Epithelial cell of proximal tubule (primary cell): ENCODE results near the gene PIP5KL1. TPM values are rescaled to one million over a fixed set of nuclear protein-coding genes. Genes with fewer than 3 reads are reported as not detected.
A peak's percentile ranks its signal among the peaks of the same experiment; 100 is the strongest.

Source experiments
- DNase-seq: peaks from one replicate; pipeline ENCODE4 v3.0.0-alpha.2; 2011; ENCODE audit warnings: low read depth
- H3K4me3 ChIP-seq: 2 replicates; pipeline ENCODE4 v1.5.1; 2011; ENCODE audit warnings: low read depth, mild to moderate bottlenecking, low read length
- CTCF ChIP-seq: conservative IDR thresholded peaks from 2 replicates; pipeline ENCODE4 v1.5.1; 2012; ENCODE audit warnings: low read depth, mild to moderate bottlenecking, low read length
- total RNA-seq: library from RNA; depleted of rRNA; stranded (reverse); fragments of >200 nt; gene quantifications from 2 replicates; pipeline ENCODE4 v1.2.3, GENCODE V29; 2015

Gene PIP5KL1
- total RNA-seq, 1 donor from 2014 or later: 6.9 TPM

DNA sequence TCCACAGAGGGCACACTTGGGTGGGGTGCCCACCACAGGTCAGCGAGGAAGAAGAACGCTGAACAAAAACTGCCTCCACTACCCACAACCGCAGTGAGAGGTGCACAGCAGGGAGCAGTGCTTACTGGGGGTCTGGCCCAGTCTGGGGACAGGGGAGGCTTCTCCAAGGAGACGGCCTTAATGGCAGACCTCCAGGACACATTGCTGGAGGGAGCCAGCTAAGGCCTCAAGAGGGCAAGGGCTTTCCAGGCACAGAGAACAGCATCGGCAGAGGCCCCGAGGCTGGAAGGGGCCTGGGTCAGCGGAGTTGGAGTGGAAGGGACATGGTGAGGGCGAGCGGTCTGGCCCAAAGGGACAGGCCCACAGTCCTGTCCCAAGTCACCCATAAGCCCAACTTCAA, 15.4 kb upstream of the PIP5KL1 start:
- H3K4me3 ChIP-seq: no peak overlapping the region
- TF ChIP-seq CTCF: no peak
- DNase-seq: no peak

DNA sequence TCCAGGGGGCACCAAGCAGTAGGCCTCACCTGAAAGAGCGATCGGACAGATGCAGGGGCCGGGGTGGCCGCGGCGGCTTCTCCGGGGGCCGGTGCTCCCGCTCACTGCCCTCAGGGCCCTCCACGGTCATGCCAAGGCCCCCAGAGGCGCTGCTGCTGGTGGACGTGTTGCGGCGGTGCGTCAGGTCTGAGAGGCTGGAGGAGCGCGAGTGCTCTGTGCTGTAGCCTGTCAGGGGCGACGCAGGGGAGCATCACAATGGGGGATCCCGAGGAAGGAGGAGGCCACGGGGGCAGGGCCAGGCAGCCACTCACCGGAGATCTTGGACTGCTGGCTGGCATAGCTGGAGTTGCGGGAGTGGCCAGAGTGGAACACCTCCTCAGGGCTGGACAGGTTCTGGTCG, 14.8 kb upstream of the PIP5KL1 start:
- no peak for DNase-seq
- H3K4me3 ChIP-seq: no peak overlapping the region
- TF ChIP-seq CTCF: no peak

DNA sequence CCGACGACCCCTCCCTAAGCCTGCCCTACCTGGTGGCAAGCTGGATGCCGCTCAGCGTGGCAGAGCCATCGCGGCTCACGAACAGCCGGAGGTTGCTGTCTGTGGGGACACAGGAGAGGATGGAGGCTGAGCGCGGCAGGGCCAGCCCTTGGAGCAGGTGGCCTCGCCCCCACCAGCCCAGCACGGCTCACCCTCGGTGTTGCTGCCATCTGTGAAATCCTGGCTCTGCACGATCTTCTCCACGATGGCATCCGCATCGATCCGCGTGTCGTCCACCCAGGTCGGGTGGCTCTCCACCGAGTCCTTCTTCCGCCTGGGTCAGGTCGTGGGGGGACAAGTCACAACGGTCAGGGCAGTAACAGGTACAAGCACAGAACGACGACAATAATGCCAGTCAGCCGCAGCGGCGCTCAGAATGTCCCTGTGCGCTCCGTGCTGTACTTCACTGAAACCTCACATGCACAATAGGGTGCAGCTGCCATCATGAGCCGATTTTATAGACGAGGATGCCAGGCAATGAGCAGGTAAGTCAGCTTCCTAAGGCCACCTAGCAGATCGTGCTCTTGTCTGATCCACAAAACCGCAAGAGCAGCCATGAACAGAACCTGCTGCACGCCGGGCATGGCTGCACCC, 14.1 kb upstream of the PIP5KL1 start:
- no peak overlapping the region for H3K4me3 ChIP-seq
- no peak for DNase-seq
- TF ChIP-seq CTCF: no peak

DNA sequence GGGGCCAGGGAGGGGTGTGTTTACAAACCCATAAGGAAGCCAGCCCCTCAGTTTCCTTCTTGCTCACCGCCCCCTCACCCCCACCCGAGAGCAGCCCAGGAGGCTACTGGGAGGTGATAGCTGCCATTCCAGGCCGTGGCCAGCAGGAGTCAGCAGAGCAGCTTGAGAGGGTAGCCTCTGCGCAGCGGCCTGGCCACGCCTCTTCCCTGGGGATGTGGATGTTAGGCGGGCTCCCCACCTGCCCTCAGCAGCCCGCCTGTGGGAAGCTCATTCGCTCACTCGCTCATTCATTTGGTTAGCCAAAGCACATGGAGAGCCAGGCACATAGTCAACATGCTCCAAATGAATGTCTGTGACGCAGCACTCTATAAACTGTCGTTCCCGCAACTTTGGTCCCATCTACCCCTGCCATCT, 13.2 kb upstream of the PIP5KL1 start:
- peak; percentile 85 for TF ChIP-seq CTCF
- no peak for DNase-seq
- H3K4me3 ChIP-seq: no peak overlapping the region

GRCh38 chr9:127943011-127943662, 12.6 kb upstream of the PIP5KL1 start:
- no peak overlapping the region for H3K4me3 ChIP-seq
- no peak for TF ChIP-seq CTCF
- no peak for DNase-seq

- peak; percentile 81 for TF ChIP-seq CTCF
- no peak for DNase-seq
- no peak overlapping the region for H3K4me3 ChIP-seq
These were observed 11.8 kb upstream of the PIP5KL1 start for GRCh38 chr9:127942216-127943010.

- TF ChIP-seq CTCF: no peak
- H3K4me3 ChIP-seq: no peak overlapping the region
- DNase-seq: no peak
These were observed 11.3 kb upstream of the PIP5KL1 start for GRCh38 chr9:127941961-127942215.
